ENCODE measurements around the gene ENTREP1.
"Not testable (repeated sequence)": the region's sequence is repeated elsewhere in the genome, so short reads cannot be mapped to it uniquely, and the experiment has no call there.

The ENTREP1 gene

GRCh38 chr9:69324549-69325401 lies at the start of gene ENTREP1:
Gene ENTREP1 (plus strand): TSS chr9:69325215. CDS start chr9:69325310, 95 bp downstream.
- DNase-seq = no peak

- DNase-seq = no peak
Measured at GRCh38 chr9:69276775-69277174, 48.2 kb upstream of the ENTREP1 start.

- DNase-seq = no peak
Measured at GRCh38 chr9:69279084-69279731, 45.8 kb upstream of the ENTREP1 start.

- DNase-seq = no peak
Measured at GRCh38 chr9:69279733-69280132, 45.3 kb upstream of the ENTREP1 start.

- DNase-seq = no peak
Measured at GRCh38 chr9:69283003-69283402, 42.0 kb upstream of the ENTREP1 start.

- no peak for DNase-seq
Measured at GRCh38 chr9:69292078-69292477, 32.9 kb upstream of the ENTREP1 start.

- no peak for DNase-seq
Measured at GRCh38 chr9:69293156-69293555, 31.9 kb upstream of the ENTREP1 start.

GRCh38 chr9:69295872-69296552 lies 29.0 kb upstream of the ENTREP1 start:
- DNase-seq = no peak

- DNase-seq = no peak
Measured at GRCh38 chr9:69297300-69297980, 27.6 kb upstream of the ENTREP1 start.

- no peak for DNase-seq
Measured at GRCh38 chr9:69299315-69299714, 25.7 kb upstream of the ENTREP1 start.

- DNase-seq = no peak
Measured at GRCh38 chr9:69299826-69300225, 25.2 kb upstream of the ENTREP1 start.

GRCh38 chr9:69303331-69303730 lies 21.7 kb upstream of the ENTREP1 start:
- no peak for DNase-seq

GRCh38 chr9:69306895-69307445 lies 18.0 kb upstream of the ENTREP1 start:
- DNase-seq = not testable (repeated sequence)

- no peak for DNase-seq
Measured at GRCh38 chr9:69307446-69308205, 17.4 kb upstream of the ENTREP1 start.

- DNase-seq = no peak
Measured at GRCh38 chr9:69308206-69308931, 16.6 kb upstream of the ENTREP1 start.

- no peak for DNase-seq
Measured at GRCh38 chr9:69313175-69313574, 11.8 kb upstream of the ENTREP1 start.

GRCh38 chr9:69314547-69314946 lies 10.5 kb upstream of the ENTREP1 start:
- DNase-seq = no peak

- no peak for DNase-seq
Measured at GRCh38 chr9:69317081-69317480, 7.9 kb upstream of the ENTREP1 start.

GRCh38 chr9:69317894-69318293 lies 7.1 kb upstream of the ENTREP1 start:
- no peak for DNase-seq

- no peak for DNase-seq
Measured at GRCh38 chr9:69319324-69320025, 5.5 kb upstream of the ENTREP1 start.

- no peak for DNase-seq
Measured at GRCh38 chr9:69322256-69322655, 2.8 kb upstream of the ENTREP1 start.

Data from NCI-H446 (cell line).